Sciatic nerve (tissue), 2 donors: ENCODE results near the gene CIAO3. TPM values are rescaled to one million over a fixed set of nuclear protein-coding genes. Genes with fewer than 3 reads are reported as not detected.
"Not testable (repeated sequence)": the region's sequence is repeated elsewhere in the genome, so short reads cannot be mapped to it uniquely, and the experiment has no call there.

Source experiments
- ATAC-seq: fragments of 200-7000 bp; cut with Tn5 transposase; one replicate; pipeline ENCODE4 v1.9.1; 2020; ENCODE audit warnings: mild to moderate bottlenecking, moderate library complexity
- DNase-seq: peaks from one replicate; pipeline ENCODE4 v3.0.0-alpha.2; 2020; ENCODE audit warnings: low spot score
- intact Hi-C: fragments of 100-400 bp; cut with DNase I; formaldehyde crosslinking; loops from one replicate; pipeline ENCODE4 v1.14.2; 2022
- total RNA-seq: library from RNA; stranded (reverse); fragmentation: NEBNext Ultra II Directional; extraction: Animal tissue kit (Norgen Biotek cat#: 25700); gene quantifications from one replicate; pipeline ENCODE4 v1.2.1, GENCODE V29; 2021
- donor health status: DM: no; HTN: no; CAD: no.
- donor health status: DM: no; HTN: no; CAD: no.

Gene CIAO3
- total RNA-seq, 1 donor from 2014 or later: 26.9 TPM

GRCh38 chr16:742894-743293 is 2.1 kb upstream of the CIAO3 start:
- ATAC-seq, DNase-seq, intact Hi-C loops: not testable (repeated sequence)

- ATAC-seq: no peak
- DNase-seq: no peak
- intact Hi-C loops: no loop called here
These were observed 1.3 kb upstream of the CIAO3 start for GRCh38 chr16:741986-742629.

- DNase-seq (no peak), ATAC-seq (peak; percentile 48)
- intact Hi-C loops: no loop called here
These were observed 386 bp downstream of the CIAO3 start for GRCh38 chr16:740459-740763.

GRCh38 chr16:739560-740458 is 988 bp downstream of the CIAO3 start:
- ATAC-seq (no peak), DNase-seq (no peak)
- intact Hi-C loops: no loop called here

- intact Hi-C loops: no loop called here
- no peak for ATAC-seq
- DNase-seq: no peak
These were observed 3.8 kb downstream of the CIAO3 start for GRCh38 chr16:736936-737481.

- ATAC-seq (no peak), DNase-seq (no peak)
- intact Hi-C loops: no loop called here
These were observed 4.8 kb downstream of the CIAO3 start for GRCh38 chr16:735982-736453.

GRCh38 chr16:734981-735881 is 5.6 kb downstream of the CIAO3 start:
- DNase-seq (no peak), ATAC-seq (no peak)
- intact Hi-C loops: no loop called here

GRCh38 chr16:734208-734980 is 6.4 kb downstream of the CIAO3 start:
- intact Hi-C loops: no loop called here
- no peak for DNase-seq
- no peak for ATAC-seq

- peak; percentile 63 for DNase-seq
- intact Hi-C loops: no loop called here
- no peak for ATAC-seq
These were observed 7.2 kb downstream of the CIAO3 start for GRCh38 chr16:733382-734207.

- DNase-seq: peak; percentile 58
- ATAC-seq: no peak
- intact Hi-C loops: no loop called here
These were observed 7.9 kb downstream of the CIAO3 start for GRCh38 chr16:732936-733335.

- no peak for ATAC-seq
- intact Hi-C loops: no loop called here
- no peak for DNase-seq
These were observed 8.5 kb downstream of the CIAO3 start for GRCh38 chr16:732332-732731.

- ATAC-seq (no peak), DNase-seq (peak; percentile 55)
- intact Hi-C loops: no loop called here
These were observed 9.9 kb downstream of the CIAO3 start for GRCh38 chr16:730666-731509.

GRCh38 chr16:729768-730665 is 10.8 kb downstream of the CIAO3 start:
- intact Hi-C loops: no loop called here
- peak; percentile 57 for DNase-seq
- no peak for ATAC-seq

GRCh38 chr16:728890-729744 is 11.7 kb downstream of the CIAO3 start:
- DNase-seq (no peak), ATAC-seq (no peak)
- intact Hi-C loops: no loop called here
